Natural killer cell treated with Interleukin-12 subunit alpha and Interleukin-12 subunit beta and Interleukin-15 and Interleukin-18, amount 100 ng/mL, for 72 hours (primary cell): ENCODE results near the gene ANK3. TPM values are rescaled to one million over a fixed set of nuclear protein-coding genes. Genes with fewer than 3 reads are reported as not detected.

Source experiments
- ATAC-seq, 2 donors: fragments of 150-1000 bp; cut with Tn5 transposase in 1 of 2; sonication (Bioruptor Pico), chemical (Tn5 transposase) in 1 of 2; 2 replicates each; pipeline ENCODE4 v1.10.0; 2021
- DNase-seq: peaks from one replicate; pipeline ENCODE4 v3.0.0; 2022; ENCODE audit warnings: low spot score
- H3K27ac Mint-ChIP-seq, 2 donors: 1 replicate in 1 of 2; 2 replicates in 1 of 2; pipeline ENCODE4 v1.8.0; 2022; ENCODE audit warnings: mixed read lengths in 2 of 2, mild to moderate bottlenecking in 1 of 2, moderate library complexity in 1 of 2
- H3K27me3 Mint-ChIP-seq, 2 donors: 1 replicate in 1 of 2; 2 replicates in 1 of 2; pipeline ENCODE4 v1.8.0; 2022; ENCODE audit warnings: mixed read lengths in 2 of 2
- H3K36me3 Mint-ChIP-seq: one replicate; pipeline ENCODE4 v1.8.0; 2022; ENCODE audit warnings: mixed read lengths
- H3K4me1 Mint-ChIP-seq, 2 donors: 1 replicate in 1 of 2; 2 replicates in 1 of 2; pipeline ENCODE4 v1.8.0; 2022; ENCODE audit warnings: low read depth in 2 of 2, mixed read lengths in 2 of 2, mild to moderate bottlenecking in 1 of 2
- H3K4me3 Mint-ChIP-seq: one replicate; pipeline ENCODE4 v1.8.0; 2022; ENCODE audit warnings: mixed read lengths
- H3K9me3 Mint-ChIP-seq: 2 replicates; pipeline ENCODE4 v1.8.0; 2022; ENCODE audit warnings: mixed read lengths
- total RNA-seq, 2 donors: library from RNA; stranded (reverse); gene quantifications; one replicate each; pipeline ENCODE4 v1.2.3, GENCODE V29; 2022

Gene ANK3
- 10 to 100 TPM; 22.0 to 92.7 TPM for total RNA-seq

DNA sequence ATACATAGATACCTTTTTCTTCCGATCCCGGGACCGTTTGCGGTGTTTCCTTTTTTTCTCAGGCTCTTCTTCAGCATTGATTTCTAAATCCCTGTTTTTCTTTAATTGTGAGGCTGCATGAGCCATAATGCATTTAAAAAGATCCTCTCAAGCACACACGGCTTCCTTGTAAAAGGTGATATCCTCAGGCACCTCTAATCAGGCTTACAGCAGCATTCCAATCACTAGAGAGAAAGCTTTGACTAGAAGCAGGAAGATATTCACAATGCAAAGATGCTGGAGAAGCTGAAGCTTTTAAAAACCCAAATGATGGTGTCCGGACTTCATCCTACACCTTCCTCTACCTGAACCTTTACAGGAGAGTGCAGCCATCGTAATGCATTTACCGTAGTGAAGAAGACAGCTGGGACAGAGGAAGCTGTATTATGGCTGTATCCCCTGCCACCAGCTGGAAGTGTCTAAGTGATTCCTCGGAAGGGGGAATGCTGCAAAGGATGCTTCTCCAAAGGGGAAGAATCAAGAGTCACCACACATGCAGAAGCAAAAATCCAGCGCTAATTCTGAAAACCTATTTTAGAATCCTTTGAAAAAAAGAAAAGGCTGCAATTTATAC is at the start of gene ANK3:
Gene ANK3, minus strand, starts transcription at position 463 of the 613 bp plus-strand sequence. Its CDS starts 337 bp downstream, at position 126.
- Mint-ChIP-seq H3K27ac (no peak within 1 kb of the TSS), H3K4me3 (no peak within 1 kb of the TSS), H3K9me3 (peaks cover 2% of the 10 kb centered on the region), H3K4me1 (peaks cover 0 to 4% of the 10 kb centered on the region in 2 donors), H3K36me3 (no peaks in the 10 kb centered on the region), H3K27me3 (no peaks in the 10 kb centered on the region)
- ATAC-seq (no peak), DNase-seq (no peak)

DNA sequence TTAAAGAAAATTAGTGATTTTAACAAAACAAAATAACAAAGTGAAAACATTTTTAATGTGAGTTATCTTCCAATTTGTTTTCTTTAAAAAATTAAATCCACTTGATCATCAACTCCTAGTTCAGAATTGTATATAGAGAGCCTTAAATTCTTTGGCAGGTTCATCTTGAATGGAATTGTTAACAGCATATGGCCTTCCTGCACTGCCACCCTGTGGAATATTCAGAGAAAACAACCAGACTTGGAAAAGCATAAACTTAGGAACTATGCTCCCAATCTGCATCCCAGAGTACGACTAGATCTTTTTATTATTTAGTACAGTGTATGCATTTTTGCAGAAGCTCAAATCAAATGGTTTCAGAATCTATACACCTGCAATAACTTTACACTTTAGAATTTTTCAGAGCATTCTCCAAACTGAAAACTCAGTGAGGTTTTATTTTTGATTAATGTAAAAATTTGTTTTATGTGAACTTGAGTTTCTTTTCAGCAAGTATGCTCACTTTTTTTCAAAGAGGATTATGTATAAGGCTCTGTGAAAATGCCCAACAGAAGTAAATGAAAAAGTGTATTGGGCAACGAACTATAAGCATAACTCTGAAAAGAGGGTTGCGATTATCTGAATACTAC is 44.9 kb upstream of the ANK3 start:
- Mint-ChIP-seq H3K27ac (no peak overlapping the region), H3K27me3 (no peaks in the 10 kb centered on the region), H3K4me3 (no peak overlapping the region), H3K36me3 (no peaks in the 10 kb centered on the region), H3K4me1 (no peaks in the 10 kb centered on the region), H3K9me3 (no peaks in the 10 kb centered on the region)
- no peak for DNase-seq
- ATAC-seq, result no peak

DNA sequence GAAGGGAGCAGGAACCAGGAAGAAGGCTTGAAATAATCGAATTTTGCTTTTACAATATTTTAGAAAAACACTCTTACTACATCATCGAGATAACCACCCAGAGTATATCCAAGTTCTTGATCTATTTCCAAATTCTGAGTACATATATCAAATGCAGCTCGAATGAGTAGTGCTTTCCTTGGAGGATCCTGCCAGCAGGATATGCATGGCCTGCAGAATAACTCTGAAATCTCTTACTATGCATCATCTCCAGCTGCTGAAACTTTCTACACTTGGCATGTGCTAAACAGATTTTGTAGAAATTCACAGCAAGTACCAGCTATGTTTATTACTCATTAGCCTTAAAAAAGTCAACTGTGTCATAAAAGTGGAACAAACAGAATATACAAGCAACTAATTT is 44.0 kb upstream of the ANK3 start:
- no peaks in the 10 kb centered on the region for H3K4me1 Mint-ChIP-seq
- H3K27ac Mint-ChIP-seq, result no peak overlapping the region
- H3K36me3 Mint-ChIP-seq, result no peaks in the 10 kb centered on the region
- H3K27me3 Mint-ChIP-seq, result no peaks in the 10 kb centered on the region
- no peaks in the 10 kb centered on the region for H3K9me3 Mint-ChIP-seq
- H3K4me3 Mint-ChIP-seq, result no peak overlapping the region
- no peak for ATAC-seq
- DNase-seq, result no peak

DNA sequence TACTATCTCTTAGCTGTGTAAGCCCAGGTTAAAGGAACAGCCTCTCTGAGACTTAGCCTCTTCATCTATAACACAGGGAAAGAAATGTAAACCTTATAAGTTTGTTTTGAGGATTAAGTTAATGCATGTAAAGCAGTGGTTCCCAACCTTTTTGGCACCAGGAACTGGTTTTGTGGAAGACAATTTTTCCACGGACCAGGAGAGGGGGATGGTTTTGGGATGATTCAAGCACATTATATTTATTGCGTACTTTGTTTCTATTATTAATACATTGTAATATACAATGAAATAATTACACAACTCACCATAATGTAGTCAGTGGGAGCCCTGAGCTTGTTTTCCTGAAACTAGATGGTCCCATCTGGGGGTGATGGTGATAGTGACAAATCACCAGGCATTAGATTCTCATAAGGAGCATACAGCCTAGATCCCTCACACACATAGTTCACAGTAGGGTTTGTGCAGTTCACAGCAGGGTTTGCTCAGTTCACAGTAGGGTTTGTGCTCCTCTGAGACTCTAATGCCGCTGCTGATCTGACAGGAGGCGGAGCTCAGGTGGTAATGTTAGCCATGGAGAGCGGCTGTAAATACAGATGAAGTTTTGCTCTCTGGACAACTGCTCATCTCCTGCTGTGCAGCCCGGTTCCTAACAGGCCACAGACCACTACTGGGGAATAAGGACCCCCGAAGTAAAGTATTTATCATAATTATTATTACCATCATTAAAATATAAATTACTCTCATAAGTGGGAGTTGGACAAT is 41.3 kb upstream of the ANK3 start:
- Mint-ChIP-seq H3K4me3 (no peak overlapping the region), H3K4me1 (no peaks in the 10 kb centered on the region), H3K36me3 (no peaks in the 10 kb centered on the region), H3K27ac (no peak overlapping the region), H3K27me3 (peaks cover 0 to 2% of the 10 kb centered on the region in 2 donors), H3K9me3 (no peaks in the 10 kb centered on the region)
- ATAC-seq (no peak), DNase-seq (no peak)

DNA sequence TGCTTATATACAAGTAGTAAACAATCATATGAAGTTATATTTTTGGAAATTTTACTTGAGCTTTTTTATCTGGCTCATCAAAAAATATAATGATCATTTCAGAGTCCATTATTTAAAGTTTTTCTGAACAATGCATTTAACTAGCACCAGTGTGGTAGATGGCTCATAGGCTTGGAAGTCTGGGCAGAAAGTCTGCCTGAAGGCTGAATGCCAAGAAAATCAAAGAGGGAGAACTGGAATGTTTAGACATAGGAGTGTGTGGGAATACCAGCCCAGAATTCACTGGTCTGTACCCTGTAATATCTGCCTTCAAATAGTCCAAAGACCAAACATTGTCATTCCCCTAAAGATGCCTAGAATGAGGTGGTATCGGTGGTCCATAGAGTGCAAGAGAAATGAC is 40.3 kb upstream of the ANK3 start:
- no peak overlapping the region for H3K27ac Mint-ChIP-seq
- DNase-seq (no peak), ATAC-seq (no peak)
- no peak overlapping the region for H3K4me3 Mint-ChIP-seq
- no peaks in the 10 kb centered on the region for H3K36me3 Mint-ChIP-seq
- H3K4me1 Mint-ChIP-seq, result no peaks in the 10 kb centered on the region
- H3K27me3 Mint-ChIP-seq, result peaks cover 0 to 2% of the 10 kb centered on the region in 2 donors
- no peaks in the 10 kb centered on the region for H3K9me3 Mint-ChIP-seq

DNA sequence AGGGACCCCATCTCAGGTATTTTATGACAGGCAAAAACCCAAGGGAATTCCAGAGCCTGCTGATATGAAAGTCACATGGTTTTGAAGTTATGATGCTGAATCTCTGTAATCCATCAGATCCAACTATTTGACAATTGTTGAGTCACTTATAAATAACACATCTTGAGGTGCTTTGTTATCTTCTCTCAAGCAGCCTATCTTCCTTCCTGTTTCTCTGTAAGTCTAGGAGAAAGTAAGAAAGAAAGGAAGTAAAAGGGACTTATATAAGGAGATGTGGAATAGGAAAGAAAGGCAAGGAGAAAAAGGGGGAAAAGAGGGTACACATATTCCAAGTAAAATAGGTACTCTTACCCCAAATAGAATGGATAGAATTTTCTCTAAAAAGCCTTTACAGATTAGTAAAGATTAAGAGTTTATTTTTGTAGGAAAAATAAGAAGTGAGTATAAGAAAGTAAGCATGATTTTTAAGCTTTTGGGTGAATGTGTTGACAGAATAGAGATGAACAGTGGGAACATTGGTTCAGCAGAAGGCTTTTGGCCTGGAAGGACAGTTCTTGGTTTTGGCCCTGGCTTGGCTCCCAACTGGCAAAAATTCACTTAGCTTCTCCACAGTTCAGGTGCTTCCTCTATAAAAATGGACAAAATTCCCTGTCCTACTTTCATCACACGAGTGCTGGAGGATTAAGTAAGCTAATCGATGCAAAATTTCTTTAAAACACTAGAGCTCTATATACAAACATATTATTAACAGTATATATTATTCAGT is 39.6 kb upstream of the ANK3 start:
- no peaks in the 10 kb centered on the region for H3K9me3 Mint-ChIP-seq
- DNase-seq, result no peak
- peaks cover 0 to 2% of the 10 kb centered on the region in 2 donors for H3K27me3 Mint-ChIP-seq
- no peak overlapping the region for H3K4me3 Mint-ChIP-seq
- no peak for ATAC-seq
- no peak overlapping the region for H3K27ac Mint-ChIP-seq
- no peaks in the 10 kb centered on the region for H3K4me1 Mint-ChIP-seq
- no peaks in the 10 kb centered on the region for H3K36me3 Mint-ChIP-seq

DNA sequence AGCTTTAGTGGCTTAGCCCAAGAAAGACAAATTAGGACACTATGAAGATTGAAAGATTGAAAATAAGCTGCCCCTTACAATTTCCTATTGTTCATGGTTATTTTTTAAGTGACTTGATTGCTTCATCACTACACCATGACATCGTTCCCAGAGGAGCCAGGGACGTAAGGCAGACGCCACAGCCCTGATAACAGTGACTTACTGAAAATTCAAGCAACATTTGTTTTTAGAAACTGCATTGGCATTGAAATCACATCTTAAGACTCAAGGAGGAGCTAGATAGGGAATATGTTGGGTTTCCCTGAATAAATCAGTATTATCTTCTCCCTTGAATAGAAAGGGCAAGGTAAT is 38.7 kb upstream of the ANK3 start:
- Mint-ChIP-seq H3K4me1 (no peaks in the 10 kb centered on the region), H3K4me3 (no peak overlapping the region), H3K27me3 (peaks cover 0 to 2% of the 10 kb centered on the region in 2 donors), H3K27ac (no peak overlapping the region), H3K36me3 (no peaks in the 10 kb centered on the region), H3K9me3 (no peaks in the 10 kb centered on the region)
- DNase-seq (no peak), ATAC-seq (no peak)

DNA sequence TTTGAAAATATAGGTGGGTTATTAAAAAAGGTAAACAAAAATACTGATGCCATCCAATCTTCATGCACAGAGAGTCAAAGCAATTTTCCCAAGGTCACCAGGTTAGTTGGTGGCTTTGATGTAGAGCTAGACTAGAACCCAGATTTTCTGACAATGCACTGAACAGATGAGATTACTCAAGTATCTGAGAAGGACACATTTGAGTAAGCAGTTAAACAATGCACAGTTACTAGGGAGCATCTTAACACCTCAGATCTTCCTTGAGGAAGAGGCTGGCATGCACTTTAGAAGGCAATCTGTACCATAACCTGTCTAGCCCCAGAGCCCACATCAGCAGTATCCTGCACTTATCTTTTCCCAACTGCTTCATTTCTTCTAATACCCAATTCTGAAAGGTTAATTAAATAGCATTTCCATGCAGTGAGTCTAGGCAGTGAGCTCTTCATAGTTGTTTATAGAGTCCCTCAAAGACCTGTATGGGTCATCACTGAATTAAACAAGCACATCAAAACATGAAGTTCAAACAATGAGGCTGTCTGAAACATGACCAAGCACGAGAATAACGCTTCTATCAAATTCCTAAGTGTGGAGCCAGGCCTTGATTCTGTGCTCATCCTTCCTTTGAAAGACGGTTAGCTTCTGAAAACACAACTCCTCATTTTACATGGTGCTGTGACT is 38.2 kb upstream of the ANK3 start:
- peak in 1 of 2 donors; percentile 41 for ATAC-seq
- H3K36me3 Mint-ChIP-seq, result no peaks in the 10 kb centered on the region
- no peak overlapping the region for H3K4me3 Mint-ChIP-seq
- DNase-seq, result no peak
- H3K27ac Mint-ChIP-seq, result no peak overlapping the region
- H3K9me3 Mint-ChIP-seq, result no peaks in the 10 kb centered on the region
- peaks cover 0 to 2% of the 10 kb centered on the region in 2 donors for H3K27me3 Mint-ChIP-seq
- H3K4me1 Mint-ChIP-seq, result no peaks in the 10 kb centered on the region

DNA sequence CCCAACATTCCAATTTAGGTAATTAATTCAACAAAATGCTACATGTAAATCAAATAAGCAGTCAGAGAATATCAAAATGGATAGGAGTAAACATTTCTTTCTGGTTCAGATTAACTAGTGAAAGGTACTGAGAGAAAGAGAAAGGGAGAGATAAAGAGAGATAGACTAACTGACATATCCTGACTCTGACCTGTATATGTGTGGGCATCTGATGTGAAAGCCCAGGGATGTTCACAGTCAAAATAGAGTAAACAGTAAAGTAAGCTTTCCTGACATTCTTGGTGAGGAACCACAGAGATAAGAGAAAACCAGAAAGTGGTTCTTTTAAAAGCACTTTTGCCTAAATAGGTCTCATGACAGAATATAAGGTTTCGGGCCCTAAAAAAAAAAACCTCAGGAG is 37.5 kb upstream of the ANK3 start:
- Mint-ChIP-seq H3K4me3 (no peak overlapping the region), H3K9me3 (no peaks in the 10 kb centered on the region), H3K27me3 (peaks cover 0 to 2% of the 10 kb centered on the region in 2 donors), H3K27ac (no peak overlapping the region), H3K36me3 (no peaks in the 10 kb centered on the region), H3K4me1 (no peaks in the 10 kb centered on the region)
- no peak for ATAC-seq
- no peak for DNase-seq

DNA sequence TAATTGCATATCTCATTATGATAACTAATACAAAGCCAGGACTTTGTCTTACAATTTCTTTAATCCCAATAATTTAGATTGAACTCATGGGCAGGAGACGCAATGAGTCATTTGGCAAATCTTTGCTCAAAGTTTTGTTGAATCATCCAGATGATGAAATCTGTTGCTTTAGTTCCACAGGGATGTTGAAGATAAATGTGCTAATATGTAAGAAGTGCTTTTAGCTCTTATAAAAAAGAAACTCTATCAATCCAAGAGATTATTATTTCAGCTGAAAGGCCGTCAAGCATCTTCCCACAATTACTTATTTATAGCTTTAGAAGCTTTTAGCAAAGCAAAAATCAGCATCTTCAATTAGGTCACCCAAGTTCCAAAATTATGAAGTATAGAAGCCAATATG is 36.8 kb upstream of the ANK3 start:
- Mint-ChIP-seq H3K9me3 (no peaks in the 10 kb centered on the region), H3K4me3 (no peak overlapping the region), H3K4me1 (no peaks in the 10 kb centered on the region), H3K36me3 (no peaks in the 10 kb centered on the region), H3K27ac (no peak overlapping the region), H3K27me3 (peaks cover 0 to 2% of the 10 kb centered on the region in 2 donors)
- DNase-seq (no peak), ATAC-seq (no peak)

DNA sequence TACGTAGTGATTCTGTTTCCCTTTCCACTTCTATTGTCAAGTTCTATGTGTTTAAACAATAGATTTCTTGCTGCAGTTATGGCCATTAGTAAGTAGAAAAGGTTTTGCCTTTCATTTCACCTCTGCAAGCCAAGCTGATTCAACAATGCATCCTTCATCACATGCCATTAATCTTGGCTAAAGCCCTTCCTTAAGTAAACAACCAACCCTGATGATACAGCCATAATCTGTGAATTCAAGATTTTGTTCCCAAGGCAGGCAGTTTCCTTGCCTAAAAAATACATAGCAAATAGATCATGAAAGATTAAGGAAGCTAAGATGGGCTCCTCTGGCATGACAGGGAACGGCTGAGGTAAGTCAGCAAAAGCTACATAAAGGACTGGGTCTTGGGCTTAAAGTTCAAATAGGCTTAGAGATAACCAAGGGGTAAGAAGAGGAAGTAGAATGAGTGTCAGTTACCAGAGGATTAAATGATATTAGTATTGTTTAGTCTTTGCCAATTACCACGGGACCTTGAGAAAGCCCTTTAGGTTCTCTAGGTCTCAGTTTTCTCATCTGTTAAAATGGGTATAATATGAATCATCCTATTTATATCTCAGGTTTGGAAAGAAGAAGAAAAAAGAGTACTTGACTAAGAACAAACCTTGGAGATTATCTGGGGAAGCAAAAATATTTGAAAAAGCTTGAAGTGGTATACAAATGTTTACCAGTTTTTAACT is 35.9 kb upstream of the ANK3 start:
- no peak overlapping the region for H3K27ac Mint-ChIP-seq
- DNase-seq (no peak), ATAC-seq (no peak)
- peaks cover 0 to 2% of the 10 kb centered on the region in 2 donors for H3K27me3 Mint-ChIP-seq
- H3K36me3 Mint-ChIP-seq, result no peaks in the 10 kb centered on the region
- no peaks in the 10 kb centered on the region for H3K9me3 Mint-ChIP-seq
- H3K4me1 Mint-ChIP-seq, result no peaks in the 10 kb centered on the region
- H3K4me3 Mint-ChIP-seq, result no peak overlapping the region

DNA sequence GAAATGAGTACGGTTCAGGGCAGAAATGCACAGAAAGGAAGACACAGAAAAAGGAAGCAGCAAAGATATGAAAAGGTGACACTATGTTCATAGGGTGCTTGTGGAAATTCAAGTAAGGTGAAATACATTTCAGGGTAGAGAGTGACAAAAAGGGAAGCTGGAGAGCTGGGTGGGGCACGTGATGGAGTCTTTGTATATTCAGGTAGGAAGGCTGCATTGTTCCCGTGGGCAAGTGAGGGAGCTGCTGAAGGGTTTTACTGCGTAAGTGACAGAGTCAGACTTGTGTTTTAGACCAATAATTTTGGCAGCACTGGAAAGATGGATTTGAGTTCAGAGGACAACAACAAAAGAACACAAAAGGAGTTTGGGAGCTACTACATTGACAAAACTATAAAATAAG is 35.3 kb upstream of the ANK3 start:
- Mint-ChIP-seq H3K4me1 (no peaks in the 10 kb centered on the region), H3K4me3 (no peak overlapping the region), H3K27ac (no peak overlapping the region), H3K27me3 (peaks cover 0 to 2% of the 10 kb centered on the region in 2 donors), H3K36me3 (no peaks in the 10 kb centered on the region), H3K9me3 (no peaks in the 10 kb centered on the region)
- ATAC-seq, result no peak
- DNase-seq, result no peak

DNA sequence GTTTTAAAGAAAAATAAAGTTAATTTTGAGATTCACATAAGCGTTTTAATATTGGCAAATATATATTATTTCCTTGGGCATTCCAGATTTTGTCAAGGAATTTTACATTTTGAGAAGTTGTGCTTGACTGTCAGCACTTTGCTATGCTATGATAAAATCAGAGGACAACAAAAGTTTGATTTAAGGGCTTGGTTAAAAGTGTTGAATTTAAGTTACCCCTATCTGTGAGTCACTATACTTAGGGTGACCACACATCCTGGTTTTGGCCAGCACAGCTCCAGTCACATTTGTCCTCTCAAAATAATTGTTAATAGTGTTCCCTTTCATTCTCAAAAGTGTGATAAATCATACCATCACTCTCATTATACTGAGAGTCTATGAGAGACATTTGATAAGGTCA is 34.2 kb upstream of the ANK3 start:
- no peak for DNase-seq
- H3K27ac Mint-ChIP-seq, result no peak overlapping the region
- H3K9me3 Mint-ChIP-seq, result no peaks in the 10 kb centered on the region
- H3K4me3 Mint-ChIP-seq, result no peak overlapping the region
- H3K4me1 Mint-ChIP-seq, result no peaks in the 10 kb centered on the region
- H3K36me3 Mint-ChIP-seq, result no peaks in the 10 kb centered on the region
- H3K27me3 Mint-ChIP-seq, result peaks cover 0 to 2% of the 10 kb centered on the region in 2 donors
- ATAC-seq, result no peak
